H9 (cell line): ENCODE results near the gene CNNM2. TPM values are rescaled to one million over a fixed set of nuclear protein-coding genes. Genes with fewer than 3 reads are reported as not detected.

Source experiments
- DNase-seq: peaks from one replicate; pipeline ENCODE4 v3.0.0-alpha.2; 2017
- H2AFZ ChIP-seq: one replicate; pipeline ENCODE4 v1.6.1; 2013; ENCODE audit warnings: mild to moderate bottlenecking, low read length, control low read depth, moderate library complexity
- H2AK5ac ChIP-seq: 2 replicates; pipeline ENCODE4 v1.6.1; 2013; ENCODE audit warnings: low read length, control low read depth, mixed read lengths; ENCODE audit not compliant: insufficient read length
- H2BK120ac ChIP-seq: one replicate; pipeline ENCODE4 v1.6.1; 2013; ENCODE audit warnings: low read depth, mild to moderate bottlenecking, low read length, control low read depth, inconsistent platforms; ENCODE audit not compliant: poor library complexity, severe bottlenecking
- H2BK12ac ChIP-seq: 2 replicates; pipeline ENCODE4 v1.6.1; 2013; ENCODE audit warnings: low read length, control low read depth, mixed read lengths, low read depth; ENCODE audit not compliant: insufficient read length
- H2BK15ac ChIP-seq: 2 replicates; pipeline ENCODE4 v1.6.1; 2013; ENCODE audit warnings: low read depth, low read length, control low read depth
- H2BK20ac ChIP-seq: one replicate; pipeline ENCODE4 v1.6.1; 2013; ENCODE audit warnings: low read depth, mild to moderate bottlenecking, low read length, control low read depth, inconsistent platforms; ENCODE audit not compliant: poor library complexity, severe bottlenecking
- H2BK5ac ChIP-seq: 2 replicates; pipeline ENCODE4 v1.6.1; 2013; ENCODE audit warnings: low read length, control low read depth, mixed read lengths; ENCODE audit not compliant: insufficient read length
- H3K14ac ChIP-seq: 2 replicates; pipeline ENCODE4 v1.6.1; 2013; ENCODE audit warnings: low read length, control low read depth; ENCODE audit not compliant: insufficient read depth
- H3K18ac ChIP-seq: 2 replicates; pipeline ENCODE4 v1.6.1; 2013; ENCODE audit warnings: low read depth, mild to moderate bottlenecking, mixed read lengths, low read length, control low read depth; ENCODE audit not compliant: insufficient read length
- H3K23ac ChIP-seq: 2 replicates; pipeline ENCODE4 v1.6.1; 2013; ENCODE audit warnings: low read length, control low read depth, mixed read lengths, low read depth; ENCODE audit not compliant: insufficient read length
- H3K23me2 ChIP-seq: 2 replicates; pipeline ENCODE4 v1.6.1; 2013; ENCODE audit warnings: low read depth, mild to moderate bottlenecking, mixed read lengths, low read length, control low read depth; ENCODE audit not compliant: insufficient read length, poor library complexity, severe bottlenecking
- H3K27ac ChIP-seq: 2 replicates; pipeline ENCODE4 v1.5.1; 2013; ENCODE audit warnings: low read length, control low read depth, mixed read lengths, low read depth; ENCODE audit not compliant: insufficient read length
- H3K27me3 ChIP-seq: 2 replicates; pipeline ENCODE4 v1.6.1; 2013; ENCODE audit warnings: low read length, control low read depth, inconsistent platforms; ENCODE audit not compliant: insufficient read depth
- H3K4ac ChIP-seq: 2 replicates; pipeline ENCODE4 v1.6.1; 2013; ENCODE audit warnings: low read depth, mild to moderate bottlenecking, control low read depth, inconsistent platforms, low read length, moderate library complexity
- H3K4me1 ChIP-seq: 2 replicates; pipeline ENCODE4 v1.6.1; 2013; ENCODE audit warnings: low read length, control low read depth, inconsistent platforms; ENCODE audit not compliant: insufficient read depth
- H3K4me2 ChIP-seq: 2 replicates; pipeline ENCODE4 v1.6.1; 2013; ENCODE audit warnings: low read length, control low read depth, mixed read lengths; ENCODE audit not compliant: insufficient read length, insufficient read depth
- H3K56ac ChIP-seq: 2 replicates; pipeline ENCODE4 v1.6.1; 2013; ENCODE audit warnings: low read depth, mild to moderate bottlenecking, mixed read lengths, low read length, control low read depth; ENCODE audit not compliant: insufficient read length
- H3K79me1 ChIP-seq: 2 replicates; pipeline ENCODE4 v1.6.1; 2013; ENCODE audit warnings: low read depth, mild to moderate bottlenecking, moderate library complexity, low read length, control low read depth, inconsistent platforms; ENCODE audit not compliant: insufficient read depth, poor library complexity, severe bottlenecking
- H3K79me2 ChIP-seq: 2 replicates; pipeline ENCODE4 v1.6.1; 2013; ENCODE audit warnings: low read length, control low read depth, inconsistent platforms; ENCODE audit not compliant: insufficient read depth
- H3K9ac ChIP-seq: 2 replicates; pipeline ENCODE4 v1.6.1; 2013; ENCODE audit warnings: low read length, control low read depth, mixed read lengths; ENCODE audit not compliant: insufficient read length; ENCODE audit errors: extremely low read depth
- H3K9me3 ChIP-seq: one replicate; pipeline ENCODE4 v1.6.1; 2013; ENCODE audit warnings: low read depth, low read length, inconsistent platforms; ENCODE audit not compliant: control insufficient read depth
- H3T11ph ChIP-seq: one replicate; pipeline ENCODE4 v1.6.1; 2013; ENCODE audit warnings: mild to moderate bottlenecking, low read length, control low read depth, inconsistent platforms
- H4K20me1 ChIP-seq: one replicate; pipeline ENCODE4 v1.6.1; 2013; ENCODE audit not compliant: control insufficient read depth, insufficient read length, insufficient read depth
- H4K5ac ChIP-seq: 2 replicates; pipeline ENCODE4 v1.6.1; 2013; ENCODE audit warnings: low read depth, mild to moderate bottlenecking, mixed read lengths, low read length, control low read depth; ENCODE audit not compliant: insufficient read length
- H4K8ac ChIP-seq: replicated peaks from 2 replicates; pipeline ENCODE4 v1.6.1; 2013; ENCODE audit warnings: low read length, control low read depth, mixed read lengths, low read depth; ENCODE audit not compliant: insufficient read length
- H4K91ac ChIP-seq: 2 replicates; pipeline ENCODE4 v1.6.1; 2013; ENCODE audit warnings: low read depth, mild to moderate bottlenecking, moderate library complexity, mixed read lengths, low read length, control low read depth; ENCODE audit not compliant: insufficient read length
- H3K27ac Mint-ChIP-seq, 3 experiments: 2 replicates in 2 of 3; 3 replicates in 1 of 3; pipeline ENCODE4 v1.8.0; 2020 to 2021; ENCODE audit warnings: mixed read lengths in 3 of 3, mild to moderate bottlenecking in 1 of 3, moderate library complexity in 1 of 3
- H3K27me3 Mint-ChIP-seq: 2 replicates; pipeline ENCODE4 v1.8.0; 2021; ENCODE audit warnings: low read depth, mild to moderate bottlenecking, moderate library complexity, mixed read lengths
- H3K36me3 Mint-ChIP-seq, 3 experiments: 2 replicates in 2 of 3; 3 replicates in 1 of 3; pipeline ENCODE4 v1.8.0; 2020 to 2021; ENCODE audit warnings: low read depth in 3 of 3, mixed read lengths in 3 of 3; ENCODE audit not compliant: insufficient read depth in 1 of 3
- H3K4me1 Mint-ChIP-seq, 2 experiments: 2 replicates each; pipeline ENCODE4 v1.8.0; 2020; ENCODE audit warnings: mixed read lengths in 2 of 2
- H3K4me3 Mint-ChIP-seq, 2 experiments: 2 replicates in 1 of 2; 3 replicates in 1 of 2; pipeline ENCODE4 v1.8.0; 2020 to 2021; ENCODE audit warnings: mild to moderate bottlenecking in 2 of 2, mixed read lengths in 2 of 2, moderate library complexity in 1 of 2
- H3K9me3 Mint-ChIP-seq, 2 experiments: 2 replicates in 1 of 2; 3 replicates in 1 of 2; pipeline ENCODE4 v1.8.0; 2020; ENCODE audit warnings: mild to moderate bottlenecking in 2 of 2, mixed read lengths in 2 of 2, moderate library complexity in 1 of 2
- CTCF ChIP-seq: fragments of 200-600 bp; sonication (generic); conservative IDR thresholded peaks from 3 replicates; pipeline ENCODE4 v1.8.0; 2021; ENCODE audit warnings: antibody characterized with exemption, mild to moderate bottlenecking
- WGBS: extraction: QIAGEN DNeasy Blood & Tissue Kit; methylation state at CpG from one replicate; pipeline ENCODE4 v1.1.7; 2013; ENCODE audit warnings: missing lambda C conversion rate, low lambda C conversion rate, mixed read lengths; ENCODE audit not compliant: insufficient read length; ENCODE audit errors: extremely low coverage; 5-methylcytosine and 5-hydroxymethylcytosine counted together
- total RNA-seq: library from RNA; stranded (reverse); gene quantifications from 2 replicates; pipeline ENCODE4 v1.2.1, GENCODE V29; 2021

The CNNM2 gene
- total RNA-seq, 1 experiment from 2014 or later: 17.5 TPM

DNA sequence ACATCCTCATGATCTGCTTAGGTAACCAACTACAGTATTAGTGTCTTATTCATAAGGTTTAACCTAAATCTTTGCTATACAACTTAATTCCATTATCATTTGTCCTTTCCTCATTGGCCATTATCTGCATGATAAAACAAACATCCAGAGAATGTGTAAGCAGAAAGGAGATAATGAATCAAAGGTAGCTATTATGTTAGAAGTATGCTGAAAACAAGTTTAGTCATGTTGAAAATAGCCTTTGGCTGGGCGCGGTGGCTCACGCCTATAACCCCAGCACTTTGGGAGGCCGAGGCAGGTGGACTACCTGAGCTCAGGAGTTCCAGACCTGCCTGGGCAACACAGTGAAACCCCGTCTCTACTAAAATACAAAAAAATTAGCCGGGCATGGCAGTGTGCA lies 196.8 kb downstream of the CNNM2 start:
- Histone ChIP-seq H3K9me3 (no peaks in the 10 kb centered on the region), H3K4ac (no peak overlapping the region), H2BK15ac (no peak overlapping the region), H4K8ac (no peak overlapping the region), H3K23me2 (no peaks in the 10 kb centered on the region), H3K23ac (no peak overlapping the region), H3K27ac (no peak overlapping the region), H3K4me1 (no peaks in the 10 kb centered on the region), H2BK12ac (no peak overlapping the region), H2BK120ac (no peak overlapping the region), H3K18ac (no peak overlapping the region), H3K9ac (no peak overlapping the region), H3K14ac (no peak overlapping the region), H3K4me2 (no peak overlapping the region), H3K27me3 (no peaks in the 10 kb centered on the region), H2AK5ac (no peak overlapping the region), H3K56ac (no peak overlapping the region), H4K91ac (no peak overlapping the region), H2AFZ (no peak overlapping the region), H2BK5ac (no peak overlapping the region), H3K79me1 (no peaks in the 10 kb centered on the region), H4K5ac (no peak overlapping the region), H2BK20ac (no peak overlapping the region), H4K20me1 (no peaks in the 10 kb centered on the region), H3K79me2 (no peaks in the 10 kb centered on the region), H3T11ph (no peak overlapping the region)
- H3K4me3 Mint-ChIP-seq: no peak overlapping the region
- no CpG with 5 or more reads among the region's 6 CpGs for WGBS
- DNase-seq: no peak
- no peak overlapping the region; a peak in 1 of 7 replicates for H3K27ac Mint-ChIP-seq
- no peaks in the 10 kb centered on the region for H3K27me3 Mint-ChIP-seq
- H3K9me3 Mint-ChIP-seq: no peaks in the 10 kb centered on the region
- no peaks in the 10 kb centered on the region for H3K36me3 Mint-ChIP-seq
- H3K4me1 Mint-ChIP-seq: peaks cover 22 to 30% of the 10 kb centered on the region in 2 experiments
- no peak for TF ChIP-seq CTCF
